PC-9 (cell line): Measurements from ENCODE around the gene ADGRL3. TPM values are rescaled to one million over a fixed set of nuclear protein-coding genes. Genes with fewer than 3 reads are reported as not detected.

Experiments used
- BruUV-seq: library from RNA; stranded (reverse); fragments of 400-500 nt; replicated peaks from 2 replicates; lab custom pipeline; 2021; lab: Mats Ljungman, UMichigan
- CTCF ChIA-PET: fragments of 300-600 bp; sonication (Branson Sonifier 250); formaldehyde crosslinking; loops from one replicate; lab custom pipeline; 2022; ENCODE audit warnings: antibody characterized with exemption; lab: Charles Lee
- POLR2A ChIA-PET: fragments of 300-600 bp; sonication (Branson Sonifier 250); formaldehyde crosslinking; loops from one replicate; lab custom pipeline; 2022; ENCODE audit warnings: antibody characterized with exemption; ENCODE audit not compliant: unreplicated experiment; lab: Charles Lee
- DNase-seq, 2 experiments: peaks; one replicate each; pipeline versions ENCODE4 v3.0.0 to v3.0.0-alpha.2; 2015 to 2022; ENCODE audit warnings: mixed read lengths in 1 of 2
- H2AFZ ChIP-seq: fragments of 200-600 bp; sonication (generic); 2 replicates; pipeline ENCODE4 v1.8.1; 2017; ENCODE audit warnings: antibody characterized with exemption
- H3F3A ChIP-seq: fragments of 200-600 bp; sonication (generic); 2 replicates; pipeline ENCODE4 v1.8.1; 2017; ENCODE audit warnings: antibody characterized with exemption, mild to moderate bottlenecking, low read depth; ENCODE audit not compliant: insufficient read depth
- H3K27ac ChIP-seq: fragments of 200-600 bp; sonication (generic); 2 replicates; pipeline ENCODE4 v1.6.1; 2016; ENCODE audit warnings: mixed run types
- H3K27me3 ChIP-seq: fragments of 200-600 bp; sonication (generic); 2 replicates; pipeline ENCODE4 v1.6.1; 2016; ENCODE audit warnings: low read depth, mixed run types; ENCODE audit not compliant: insufficient read depth
- H3K36me3 ChIP-seq: fragments of 200-600 bp; sonication (generic); 2 replicates; pipeline ENCODE4 v1.6.1; 2016; ENCODE audit warnings: low read depth, mixed run types
- H3K4me1 ChIP-seq: fragments of 200-600 bp; sonication (generic); replicated peaks from 2 replicates; pipeline ENCODE4 v1.6.1; 2016; ENCODE audit warnings: mixed run types; ENCODE audit not compliant: insufficient read depth
- H3K4me2 ChIP-seq: fragments of 200-600 bp; sonication (generic); 2 replicates; pipeline ENCODE4 v1.6.1; 2017; ENCODE audit warnings: mixed run types
- H3K4me3 ChIP-seq: fragments of 200-600 bp; sonication (generic); 2 replicates; pipeline ENCODE4 v1.6.1; 2016; ENCODE audit warnings: mixed run types
- H3K79me2 ChIP-seq: fragments of 200-600 bp; sonication (generic); 2 replicates; pipeline ENCODE4 v1.6.1; 2017; ENCODE audit warnings: low read depth, mixed run types
- H3K9me2 ChIP-seq: fragments of 200-600 bp; sonication (generic); 2 replicates; pipeline ENCODE4 v1.8.1; 2017; ENCODE audit warnings: mild to moderate bottlenecking; ENCODE audit not compliant: insufficient read depth
- H3K9me3 ChIP-seq: fragments of 200-600 bp; sonication (generic); 2 replicates; pipeline ENCODE4 v1.8.1; 2016; ENCODE audit warnings: low read depth; ENCODE audit not compliant: insufficient read depth
- H4K20me1 ChIP-seq: fragments of 200-600 bp; sonication (generic); 2 replicates; pipeline ENCODE4 v1.8.1; 2017; ENCODE audit not compliant: insufficient read depth
- CTCF ChIP-seq: fragments of 200-600 bp; sonication (generic); conservative IDR thresholded peaks from 2 replicates; pipeline ENCODE4 v1.6.1; 2017; ENCODE audit warnings: mixed run types, antibody characterized with exemption, mild to moderate bottlenecking, moderate library complexity
- EZH2 ChIP-seq: fragments of 200-600 bp; sonication (generic); IDR thresholded peaks from 2 replicates; pipeline ENCODE4 v1.8.0; 2017; ENCODE audit warnings: antibody characterized with exemption, low read depth
- intact Hi-C: fragments of 100-400 bp; cut with micrococcal nuclease; formaldehyde crosslinking; loops from one replicate; pipeline ENCODE4 v1.10.0; 2022; ENCODE audit not compliant: unreplicated experiment
- total RNA-seq: library from RNA; stranded (reverse); gene quantifications from 2 replicates; pipeline ENCODE4 v1.2.3, GENCODE V29; 2021

The ADGRL3 gene
- total RNA-seq, 1 experiment from 2014 or later = 1.6 TPM

DNA sequence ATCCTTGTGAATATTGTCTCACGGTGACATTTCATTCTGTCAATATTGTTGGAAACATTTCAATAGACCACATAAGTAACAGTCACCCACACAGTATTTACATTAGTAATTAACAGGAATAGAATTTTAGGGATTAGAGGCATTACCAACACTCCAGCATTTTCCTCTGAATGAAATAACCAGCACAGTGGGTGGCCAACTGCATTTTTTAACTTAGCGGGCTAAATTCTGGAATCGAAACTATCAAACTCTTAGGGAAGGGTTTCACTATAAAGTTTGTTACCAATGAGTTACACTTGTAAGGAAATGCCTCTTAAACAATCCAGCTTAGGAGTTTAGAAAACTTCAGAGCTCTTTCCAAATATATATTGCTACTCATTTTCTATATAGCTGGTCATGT is 403.0 kb downstream of the ADGRL3 start:
- Histone ChIP-seq H3K9me2 (no peaks in the 10 kb centered on the region), H3K27ac (no peak overlapping the region), H3K27me3 (no peaks in the 10 kb centered on the region), H3K4me2 (no peak overlapping the region), H3K9me3 (no peaks in the 10 kb centered on the region), H3K36me3 (no peaks in the 10 kb centered on the region), H4K20me1 (no peaks in the 10 kb centered on the region), H3K4me1 (no peaks in the 10 kb centered on the region), H2AFZ (no peak overlapping the region), H3K79me2 (no peaks in the 10 kb centered on the region), H3K4me3 (no peak overlapping the region), H3F3A (no peaks in the 10 kb centered on the region)
- intact Hi-C loops = no loop called here
- BruUV-seq = no TSS peak
- no peak for TF ChIP-seq CTCF
- TF ChIP-seq EZH2 = no peak
- POLR2A ChIA-PET = no interaction called here
- DNase-seq = no peak
- CTCF ChIA-PET = no interaction called here

- no peak overlapping the region for H3K4me3 ChIP-seq
- no peaks in the 10 kb centered on the region for H3K27me3 ChIP-seq
- H3K9me3 ChIP-seq = no peaks in the 10 kb centered on the region
- TF ChIP-seq CTCF (no peak), EZH2 (no peak)
- H4K20me1 ChIP-seq = no peaks in the 10 kb centered on the region
- no peak overlapping the region for H3K4me2 ChIP-seq
- no peaks in the 10 kb centered on the region for H3K36me3 ChIP-seq
- no TSS peak for BruUV-seq
- no peaks in the 10 kb centered on the region for H3K79me2 ChIP-seq
- ChIA-PET POLR2A (no interaction called here), CTCF (no interaction called here)
- intact Hi-C loops = no loop called here
- no peak overlapping the region for H3K27ac ChIP-seq
- H3F3A ChIP-seq = no peaks in the 10 kb centered on the region
- no peak overlapping the region for H2AFZ ChIP-seq
- H3K9me2 ChIP-seq = no peaks in the 10 kb centered on the region
- DNase-seq = no peak
- H3K4me1 ChIP-seq = no peaks in the 10 kb centered on the region
These were observed 403.9 kb downstream of the ADGRL3 start for GRCh38 chr4:61604054-61604453.

- Histone ChIP-seq H3K36me3 (no peaks in the 10 kb centered on the region), H3K4me2 (no peak overlapping the region), H2AFZ (no peak overlapping the region), H3K9me2 (no peaks in the 10 kb centered on the region), H3F3A (no peaks in the 10 kb centered on the region), H3K27ac (no peak overlapping the region), H3K27me3 (no peaks in the 10 kb centered on the region), H3K4me3 (no peak overlapping the region), H3K4me1 (no peaks in the 10 kb centered on the region), H4K20me1 (no peaks in the 10 kb centered on the region), H3K79me2 (no peaks in the 10 kb centered on the region), H3K9me3 (no peaks in the 10 kb centered on the region)
- TF ChIP-seq EZH2 (no peak), CTCF (no peak)
- no TSS peak for BruUV-seq
- intact Hi-C loops = no loop called here
- DNase-seq = no peak
- ChIA-PET POLR2A (no interaction called here), CTCF (no interaction called here)
These were observed 405.9 kb downstream of the ADGRL3 start for GRCh38 chr4:61605984-61606383.
